Chondrocyte (in vitro differentiated cells): ENCODE data around the gene BEND6. TPM values are rescaled to one million over a fixed set of nuclear protein-coding genes. Genes with fewer than 3 reads are reported as not detected.
A peak's percentile ranks its signal among the peaks of the same experiment; 100 is the strongest.

ENCODE experiments used
- DNase-seq: peaks from one replicate; pipeline ENCODE4 v3.0.0; 2021; ENCODE audit warnings: mixed read lengths, low spot score
- H3K27ac Mint-ChIP-seq: one replicate; pipeline ENCODE4 v1.8.0; 2021; ENCODE audit warnings: mild to moderate bottlenecking, moderate library complexity, mixed read lengths; ENCODE audit not compliant: unreplicated experiment
- H3K27me3 Mint-ChIP-seq: 2 replicates; pipeline ENCODE4 v1.8.0; 2021; ENCODE audit warnings: low read depth, mixed read lengths
- H3K36me3 Mint-ChIP-seq: 2 replicates; pipeline ENCODE4 v1.8.0; 2021; ENCODE audit warnings: low read depth, mixed read lengths
- H3K4me1 Mint-ChIP-seq: 2 replicates; pipeline ENCODE4 v1.8.0; 2021; ENCODE audit warnings: low read depth, mild to moderate bottlenecking, mixed read lengths
- H3K4me3 Mint-ChIP-seq: one replicate; pipeline ENCODE4 v1.8.0; 2021; ENCODE audit warnings: mild to moderate bottlenecking, moderate library complexity, mixed read lengths; ENCODE audit not compliant: unreplicated experiment
- H3K9me3 Mint-ChIP-seq: 2 replicates; pipeline ENCODE4 v1.8.0; 2021; ENCODE audit warnings: low read depth, mixed read lengths
- long read RNA-seq: library from polyadenylated mRNA; stranded (forward); transcript quantifications from one replicate; pipeline ENCODE4 v2.0.0, GENCODE V29; 2021
- total RNA-seq: library from RNA; stranded (reverse); gene quantifications from 3 replicates; pipeline ENCODE4 v1.2.1, GENCODE V29; 2021
- TF ChIP-seq, protein P1 (sequence below): fragments of 200-600 bp; sonication (generic); IDR thresholded peaks from 2 replicates; pipeline ENCODE4 v1.5.0; 2021; ENCODE audit warnings: antibody characterized with exemption, mild to moderate bottlenecking, moderate library complexity

Gene BEND6, protein sequence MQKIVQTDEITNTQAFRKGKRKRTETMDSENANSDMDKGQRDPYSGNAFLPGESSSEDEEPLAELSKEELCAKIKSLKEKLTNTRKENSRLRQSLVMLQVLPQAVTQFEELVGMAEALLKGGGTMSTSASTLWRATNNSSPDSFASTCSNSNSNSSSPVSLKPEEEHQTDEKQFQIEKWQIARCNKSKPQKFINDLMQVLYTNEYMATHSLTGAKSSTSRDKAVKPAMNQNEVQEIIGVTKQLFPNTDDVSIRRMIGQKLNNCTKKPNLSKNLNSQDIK
- 8.9 to 15.8 TPM (median 10.9 TPM) in 3 replicates for total RNA-seq
- long read RNA-seq, transcript BEND6-202 (7 exons, 2,379 nt) = major isoform, 23 of 35 reads
- long read RNA-seq, partial matches to known transcripts = 0 of 35 reads
- long read RNA-seq, other reads (novel, unspliced or antisense) = 8 of 35 reads

DNA sequence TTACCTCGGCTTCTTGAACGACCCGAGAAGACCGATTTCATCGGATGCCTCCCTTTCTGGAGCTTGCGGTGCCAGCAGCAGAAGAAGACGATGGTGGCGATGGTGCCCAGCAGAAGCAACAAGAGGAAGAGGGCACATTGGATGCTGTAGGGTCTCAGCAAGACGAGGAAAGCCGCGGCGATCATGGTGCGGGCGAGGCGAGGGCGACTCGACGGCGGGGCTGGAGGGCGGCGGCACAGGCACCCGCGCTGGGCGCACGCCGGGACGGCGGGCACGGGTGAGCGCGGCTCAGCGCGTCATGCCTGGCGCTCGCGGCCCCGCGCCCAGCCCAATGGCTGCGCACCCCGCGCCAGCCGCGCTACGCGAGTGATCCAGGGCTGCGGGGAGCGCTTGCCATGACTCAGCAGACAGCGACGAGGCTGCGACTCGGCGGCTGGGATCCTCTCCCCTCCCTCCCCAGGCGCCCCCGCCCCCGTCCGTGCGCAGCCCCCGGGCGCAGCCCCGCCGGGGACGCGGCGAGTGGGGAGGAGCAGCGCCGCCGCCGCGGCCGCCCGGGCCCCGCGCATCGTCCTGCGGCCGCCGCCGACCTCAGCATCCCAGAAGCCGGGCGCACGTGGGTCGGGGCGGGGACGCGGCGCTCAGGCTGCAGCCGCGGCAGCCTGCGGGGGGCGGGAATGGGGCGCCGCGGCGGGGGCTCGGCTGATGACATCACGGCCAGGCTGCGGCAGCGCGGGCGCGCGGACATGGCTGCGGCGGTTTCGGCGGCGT, at the start of gene BEND6:
TSS of gene BEND6 (plus strand) at position 705 of the 768 bp plus-strand sequence. CDS start 26,704 bp downstream, outside the sequence.
- Mint-ChIP-seq H3K27ac (peak within 1 kb of the TSS; percentile 97), H3K4me3 (peak within 1 kb of the TSS; percentile 98), H3K36me3 (no peaks in the 10 kb centered on the region), H3K9me3 (no peaks in the 10 kb centered on the region), H3K27me3 (no peaks in the 10 kb centered on the region), H3K4me1 (peaks cover 44% of the 10 kb centered on the region)
- DNase-seq = peak; percentile 66
- TF ChIP-seq, protein P1, sequence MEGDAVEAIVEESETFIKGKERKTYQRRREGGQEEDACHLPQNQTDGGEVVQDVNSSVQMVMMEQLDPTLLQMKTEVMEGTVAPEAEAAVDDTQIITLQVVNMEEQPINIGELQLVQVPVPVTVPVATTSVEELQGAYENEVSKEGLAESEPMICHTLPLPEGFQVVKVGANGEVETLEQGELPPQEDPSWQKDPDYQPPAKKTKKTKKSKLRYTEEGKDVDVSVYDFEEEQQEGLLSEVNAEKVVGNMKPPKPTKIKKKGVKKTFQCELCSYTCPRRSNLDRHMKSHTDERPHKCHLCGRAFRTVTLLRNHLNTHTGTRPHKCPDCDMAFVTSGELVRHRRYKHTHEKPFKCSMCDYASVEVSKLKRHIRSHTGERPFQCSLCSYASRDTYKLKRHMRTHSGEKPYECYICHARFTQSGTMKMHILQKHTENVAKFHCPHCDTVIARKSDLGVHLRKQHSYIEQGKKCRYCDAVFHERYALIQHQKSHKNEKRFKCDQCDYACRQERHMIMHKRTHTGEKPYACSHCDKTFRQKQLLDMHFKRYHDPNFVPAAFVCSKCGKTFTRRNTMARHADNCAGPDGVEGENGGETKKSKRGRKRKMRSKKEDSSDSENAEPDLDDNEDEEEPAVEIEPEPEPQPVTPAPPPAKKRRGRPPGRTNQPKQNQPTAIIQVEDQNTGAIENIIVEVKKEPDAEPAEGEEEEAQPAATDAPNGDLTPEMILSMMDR = no peak

DNA sequence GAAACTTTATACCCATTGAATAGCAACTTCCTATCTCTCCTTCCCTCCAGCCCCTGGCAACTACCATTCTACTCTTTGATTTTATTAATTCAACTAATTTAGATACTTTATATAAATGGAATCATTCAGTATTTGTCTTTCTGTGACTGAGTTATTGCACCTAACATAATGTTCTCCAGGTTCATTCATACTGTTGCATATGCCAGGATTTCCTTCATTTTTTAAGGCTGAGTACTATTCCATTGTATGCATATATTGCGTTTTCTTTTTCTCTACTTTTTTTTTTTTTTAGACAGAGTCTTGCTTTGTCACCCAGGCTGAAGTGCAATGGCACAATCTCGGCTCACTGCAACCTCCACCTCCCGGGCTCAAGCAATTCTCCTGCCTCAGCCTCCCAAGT, 49.5 kb upstream of the BEND6 start:
- H3K9me3 Mint-ChIP-seq = no peaks in the 10 kb centered on the region
- H3K27me3 Mint-ChIP-seq = no peaks in the 10 kb centered on the region
- H3K36me3 Mint-ChIP-seq = no peaks in the 10 kb centered on the region
- H3K4me1 Mint-ChIP-seq = peaks cover 25% of the 10 kb centered on the region
- H3K4me3 Mint-ChIP-seq = no peak overlapping the region
- no peak overlapping the region for H3K27ac Mint-ChIP-seq
- TF ChIP-seq, protein P1 = no peak
- no peak for DNase-seq

DNA sequence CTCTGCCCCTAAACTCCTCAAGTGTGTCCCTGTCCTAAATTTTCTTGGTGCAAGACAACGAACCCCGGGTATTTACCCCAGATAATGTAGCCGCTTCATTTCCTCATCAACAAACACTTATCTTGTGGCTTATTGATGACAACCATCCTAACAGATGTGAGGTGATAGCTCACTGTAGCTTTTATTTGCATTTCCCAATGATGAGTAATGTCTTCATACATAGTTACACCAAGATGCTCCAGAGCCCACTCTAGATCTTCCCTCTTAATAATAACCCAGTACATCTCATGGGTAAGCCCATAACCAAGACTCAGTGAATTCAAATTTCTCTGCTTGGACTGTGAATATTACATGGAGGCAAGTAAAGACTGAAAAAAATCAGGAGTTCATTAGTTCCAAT, 48.2 kb upstream of the BEND6 start:
- Mint-ChIP-seq H3K36me3 (no peaks in the 10 kb centered on the region), H3K4me3 (no peak overlapping the region), H3K4me1 (peaks cover 27% of the 10 kb centered on the region), H3K27me3 (no peaks in the 10 kb centered on the region), H3K27ac (no peak overlapping the region), H3K9me3 (no peaks in the 10 kb centered on the region)
- TF ChIP-seq, protein P1 = no peak
- no peak for DNase-seq

DNA sequence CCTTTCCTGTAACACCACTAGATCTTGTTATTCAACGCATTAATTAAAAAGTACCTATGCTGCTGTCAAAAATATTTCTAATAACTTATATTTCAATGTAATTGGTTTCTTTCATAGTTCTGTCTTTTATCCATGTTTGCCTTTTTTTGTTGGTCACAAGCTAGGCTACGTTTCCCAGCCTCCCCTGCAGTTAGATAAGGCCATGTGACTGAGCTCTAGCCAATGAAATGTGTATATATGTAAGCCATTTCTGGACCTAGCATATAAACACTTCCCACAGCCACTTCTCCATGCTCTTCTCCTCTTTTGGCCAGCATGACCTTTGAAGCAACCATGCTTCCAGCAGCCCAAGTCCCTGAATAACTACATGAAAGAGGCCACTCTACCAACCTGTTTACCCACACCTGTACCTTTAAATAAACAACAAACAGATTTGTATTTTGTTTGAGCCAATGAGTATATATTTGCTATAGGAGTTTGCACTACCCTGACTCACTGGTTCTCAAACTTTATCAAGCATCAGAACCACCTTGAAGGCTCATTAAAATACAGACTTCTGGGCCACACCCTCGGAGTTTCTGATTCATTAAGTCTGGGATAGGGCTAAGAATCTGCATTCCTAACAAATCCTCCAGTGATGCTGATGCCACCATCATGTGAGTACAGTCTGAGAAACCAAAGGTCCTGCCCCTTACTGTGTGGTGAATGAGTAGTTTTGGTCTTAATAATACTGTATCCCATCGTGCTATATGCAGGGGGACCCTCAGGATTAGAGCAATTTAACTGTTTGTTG, 45.6 kb upstream of the BEND6 start:
- no peak overlapping the region for H3K27ac Mint-ChIP-seq
- DNase-seq = no peak
- H3K9me3 Mint-ChIP-seq = no peaks in the 10 kb centered on the region
- no peaks in the 10 kb centered on the region for H3K27me3 Mint-ChIP-seq
- H3K36me3 Mint-ChIP-seq = no peaks in the 10 kb centered on the region
- no peak overlapping the region for H3K4me3 Mint-ChIP-seq
- TF ChIP-seq, protein P1 = no peak
- H3K4me1 Mint-ChIP-seq = peaks cover 36% of the 10 kb centered on the region

DNA sequence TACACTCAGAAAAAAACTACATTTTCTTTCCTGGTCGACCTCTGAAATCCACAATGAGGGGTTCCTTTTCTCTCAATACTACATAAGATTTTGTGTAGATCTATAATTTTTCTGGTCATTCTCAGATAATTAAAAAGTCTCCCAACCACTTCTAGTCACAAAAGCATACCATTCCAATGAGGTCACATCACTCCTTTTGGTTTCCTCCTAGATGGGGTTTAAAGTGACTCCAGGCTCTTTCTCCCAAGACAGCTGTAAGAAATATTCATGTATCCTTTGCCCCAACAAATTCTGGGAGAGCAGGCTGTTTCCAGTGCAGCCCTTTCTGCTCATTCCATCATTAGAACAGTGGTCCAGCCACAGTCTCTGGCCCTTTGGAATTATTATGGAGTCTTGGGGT, 43.1 kb upstream of the BEND6 start:
- Mint-ChIP-seq H3K4me3 (no peak overlapping the region), H3K27ac (peak overlapping the region; percentile 73), H3K9me3 (no peaks in the 10 kb centered on the region), H3K36me3 (no peaks in the 10 kb centered on the region), H3K4me1 (peaks cover 36% of the 10 kb centered on the region), H3K27me3 (no peaks in the 10 kb centered on the region)
- DNase-seq = no peak
- TF ChIP-seq, protein P1 = no peak
